ENCODE data around the gene YPEL5.
"Not testable (repeated sequence)": the region's sequence is repeated elsewhere in the genome, so short reads cannot be mapped to it uniquely, and the experiment has no call there.

Gene YPEL5

GRCh38 chr2:30139131-30139870 is 7.5 kb upstream of the YPEL5 start:
- no peaks in the 10 kb centered on the region for H3K4me1 ChIP-seq (ENCODE audit: insufficient read depth, low read length)
- H3K27me3 ChIP-seq (ENCODE audit: control insufficient read depth in 1 of 2, insufficient read depth in 2 of 2, low read length in 2 of 2), result no peaks in the 10 kb centered on the region
- no peak overlapping the region for H3K4me3 ChIP-seq (ENCODE audit: low read depth in 1 of 2, low read length in 2 of 2)
- no peaks in the 10 kb centered on the region for H3K36me3 ChIP-seq (ENCODE audit: insufficient read depth, low read length)
- H3K9me3 ChIP-seq (ENCODE audit: low read length), result no peaks in the 10 kb centered on the region
- H3K27ac ChIP-seq (ENCODE audit: low read depth, low read length), result no peak overlapping the region
- H3K9ac ChIP-seq (ENCODE audit: low read length), result no peak overlapping the region

- H3K36me3 ChIP-seq (ENCODE audit: insufficient read depth, low read length), result no peaks in the 10 kb centered on the region
- H3K9ac ChIP-seq (ENCODE audit: low read length), result no peak overlapping the region
- H3K9me3 ChIP-seq (ENCODE audit: low read length), result no peaks in the 10 kb centered on the region
- H3K27me3 ChIP-seq (ENCODE audit: control insufficient read depth in 1 of 2, insufficient read depth in 2 of 2, low read length in 2 of 2), result no peaks in the 10 kb centered on the region
- H3K4me1 ChIP-seq (ENCODE audit: insufficient read depth, low read length), result peaks cover 5% of the 10 kb centered on the region
- no peak overlapping the region for H3K4me3 ChIP-seq (ENCODE audit: low read depth in 1 of 2, low read length in 2 of 2)
- no peak overlapping the region for H3K27ac ChIP-seq (ENCODE audit: low read depth, low read length)
Measured at GRCh38 chr2:30141136-30141535, 5.7 kb upstream of the YPEL5 start.

- peaks cover 12% of the 10 kb centered on the region for H3K4me1 ChIP-seq (ENCODE audit: insufficient read depth, low read length)
- peaks cover 4% of the 10 kb centered on the region for H3K36me3 ChIP-seq (ENCODE audit: insufficient read depth, low read length)
- H3K27me3 ChIP-seq (ENCODE audit: control insufficient read depth in 1 of 2, insufficient read depth in 2 of 2, low read length in 2 of 2), result no peaks in the 10 kb centered on the region
- no peaks in the 10 kb centered on the region for H3K9me3 ChIP-seq (ENCODE audit: low read length)
- H3K27ac ChIP-seq (ENCODE audit: low read depth, low read length), result no peak overlapping the region
- no peak overlapping the region for H3K9ac ChIP-seq (ENCODE audit: low read length)
- no peak overlapping the region for H3K4me3 ChIP-seq (ENCODE audit: low read depth in 1 of 2, low read length in 2 of 2)
Measured at GRCh38 chr2:30144260-30144659, 2.5 kb upstream of the YPEL5 start.

DNA sequence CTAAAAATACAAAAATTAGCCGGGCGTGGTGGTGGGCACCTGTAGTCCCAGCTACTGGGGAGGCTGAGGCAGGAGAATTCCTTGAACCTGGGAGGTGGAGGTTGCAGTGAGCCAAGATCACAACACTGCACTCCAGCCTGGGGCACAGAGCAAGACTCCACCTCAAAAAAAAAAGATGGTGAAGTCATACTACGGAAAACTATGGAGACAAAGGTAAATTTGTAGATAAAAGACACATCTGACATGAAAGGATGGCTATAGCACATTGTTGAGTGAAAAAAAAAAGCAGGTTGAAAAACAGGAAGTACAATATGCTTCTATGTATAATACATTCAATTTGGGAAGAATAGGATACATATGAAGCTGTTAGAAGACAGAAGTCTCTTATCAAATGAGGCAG is 1.9 kb upstream of the YPEL5 start:
- not testable (repeated sequence) for H3K9me3 ChIP-seq (ENCODE audit: low read length); H3K27me3 ChIP-seq (ENCODE audit: control insufficient read depth in 1 of 2, insufficient read depth in 2 of 2, low read length in 2 of 2); H3K4me3 ChIP-seq (ENCODE audit: low read depth in 1 of 2, low read length in 2 of 2); H3K27ac ChIP-seq (ENCODE audit: low read depth, low read length); H3K9ac ChIP-seq (ENCODE audit: low read length); H3K36me3 ChIP-seq (ENCODE audit: insufficient read depth, low read length)
- H3K4me1 ChIP-seq (ENCODE audit: insufficient read depth, low read length), result peaks cover 19% of the 10 kb centered on the region

DNA sequence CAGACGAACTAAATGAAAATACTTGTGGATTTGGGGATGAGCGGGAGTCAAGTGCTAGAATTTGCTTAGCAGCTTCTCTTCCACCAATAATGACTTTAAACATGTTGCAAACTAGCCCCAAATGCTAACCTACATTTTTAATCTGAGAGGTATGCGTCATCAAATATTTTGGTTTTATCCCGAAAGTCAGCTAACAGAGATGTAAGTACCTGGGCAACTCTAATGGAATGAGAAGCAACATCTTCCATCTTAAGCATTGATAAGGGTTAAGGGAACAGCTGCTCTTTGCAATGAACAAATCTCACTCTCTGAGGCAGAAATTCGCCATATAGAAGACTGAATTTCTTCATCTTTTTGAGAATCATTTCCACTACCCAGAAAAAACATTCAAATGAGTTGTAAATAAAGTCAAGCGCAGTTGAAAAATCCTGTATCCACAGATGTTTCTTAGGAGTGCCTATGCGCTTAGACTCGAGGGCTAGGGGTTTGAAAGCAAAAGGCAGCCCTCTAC is 926 bp upstream of the YPEL5 start:
- peaks cover 22% of the 10 kb centered on the region for H3K4me1 ChIP-seq (ENCODE audit: insufficient read depth, low read length)
- peaks cover 4% of the 10 kb centered on the region for H3K36me3 ChIP-seq (ENCODE audit: insufficient read depth, low read length)
- no peaks in the 10 kb centered on the region for H3K9me3 ChIP-seq (ENCODE audit: low read length)
- no peaks in the 10 kb centered on the region for H3K27me3 ChIP-seq (ENCODE audit: control insufficient read depth in 1 of 2, insufficient read depth in 2 of 2, low read length in 2 of 2)
- peak overlapping the region; percentile 16 for H3K9ac ChIP-seq (ENCODE audit: low read length)
- peak overlapping the region; percentile 66 for H3K27ac ChIP-seq (ENCODE audit: low read depth, low read length)
- peak overlapping the region; percentile 31 to 59 for H3K4me3 ChIP-seq (ENCODE audit: low read depth in 1 of 2, low read length in 2 of 2)

DNA sequence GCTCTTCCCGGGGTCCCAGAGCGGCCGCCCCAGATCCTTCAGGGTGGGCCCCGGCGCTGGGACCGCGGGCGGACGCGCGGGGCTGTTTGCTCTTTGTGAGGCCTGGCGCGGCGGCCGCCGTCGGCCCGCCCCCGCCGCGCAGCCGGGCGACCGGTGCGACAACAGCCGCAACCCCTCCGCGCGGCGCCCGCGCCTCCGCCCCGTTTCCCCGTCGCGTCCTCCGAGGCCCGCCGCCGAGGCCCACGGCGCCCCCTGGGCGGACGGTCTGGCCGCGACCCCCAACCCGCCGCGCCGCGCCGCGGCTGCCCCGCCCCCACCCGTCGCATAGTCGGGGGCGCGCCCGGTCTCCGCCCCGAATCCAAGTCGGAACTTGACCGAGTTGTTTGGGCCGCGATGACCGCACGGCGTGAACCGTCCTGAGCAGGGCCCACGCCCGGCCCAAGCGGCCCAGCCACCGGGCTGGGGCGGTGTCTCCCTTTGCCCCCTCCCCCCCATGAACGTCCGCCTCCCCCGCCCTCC is 448 bp downstream of the YPEL5 start:
- Histone ChIP-seq H3K27me3 (ENCODE audit: control insufficient read depth in 1 of 2, insufficient read depth in 2 of 2, low read length in 2 of 2) (no peaks in the 10 kb centered on the region), H3K4me1 (ENCODE audit: insufficient read depth, low read length) (peaks cover 31% of the 10 kb centered on the region), H3K36me3 (ENCODE audit: insufficient read depth, low read length) (peaks cover 4% of the 10 kb centered on the region), H3K9me3 (ENCODE audit: low read length) (no peaks in the 10 kb centered on the region), H3K27ac (ENCODE audit: low read depth, low read length) (peak overlapping the region; percentile 96), H3K9ac (ENCODE audit: low read length) (no peak overlapping the region), H3K4me3 (ENCODE audit: low read depth in 1 of 2, low read length in 2 of 2) (peak overlapping the region; percentile 59 to 75)

DNA sequence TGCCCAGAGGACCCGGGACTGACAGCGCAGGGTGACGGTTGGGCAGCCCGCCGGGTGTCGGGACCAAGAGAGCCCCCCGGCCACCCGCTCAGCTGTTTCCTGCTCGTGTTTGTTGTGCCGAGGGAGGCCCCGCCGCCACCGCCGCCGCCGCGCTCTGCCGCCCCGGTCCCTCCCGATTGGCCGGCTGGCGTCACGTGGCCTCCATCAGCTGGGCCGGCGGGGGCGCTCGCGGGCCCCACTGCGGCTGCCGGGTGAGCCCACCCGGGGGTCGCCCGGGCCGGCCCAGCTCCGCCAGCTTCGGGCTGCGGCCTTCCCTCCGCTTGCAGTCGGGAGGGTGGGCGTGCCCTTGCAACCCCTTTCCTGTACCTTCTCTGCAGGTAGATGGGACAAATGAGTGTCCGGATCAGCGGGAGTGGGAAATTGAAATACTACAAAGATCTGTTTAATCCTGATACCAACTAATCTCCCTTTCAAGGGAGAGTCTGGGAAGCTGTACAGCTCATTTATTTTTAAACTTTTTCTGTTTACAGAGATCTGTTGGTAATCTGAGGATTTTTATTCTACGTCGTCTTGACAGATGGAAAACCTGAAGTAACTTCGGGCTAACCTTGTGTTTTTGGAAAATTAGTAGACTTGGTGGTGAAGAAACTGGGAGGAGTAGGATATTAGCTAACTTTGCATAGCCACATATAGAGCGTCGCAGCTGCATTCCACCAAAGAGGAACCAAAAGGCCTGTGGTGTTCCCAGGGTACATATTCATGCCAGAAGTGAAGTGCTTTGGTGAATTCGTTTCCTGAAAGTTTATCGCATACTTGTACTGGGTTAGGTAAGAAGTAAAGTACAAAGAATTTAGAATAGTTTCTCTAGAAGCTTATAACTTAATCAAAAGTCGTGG is 1.2 kb downstream of the YPEL5 start:
- peaks cover 31% of the 10 kb centered on the region for H3K4me1 ChIP-seq (ENCODE audit: insufficient read depth, low read length)

DNA sequence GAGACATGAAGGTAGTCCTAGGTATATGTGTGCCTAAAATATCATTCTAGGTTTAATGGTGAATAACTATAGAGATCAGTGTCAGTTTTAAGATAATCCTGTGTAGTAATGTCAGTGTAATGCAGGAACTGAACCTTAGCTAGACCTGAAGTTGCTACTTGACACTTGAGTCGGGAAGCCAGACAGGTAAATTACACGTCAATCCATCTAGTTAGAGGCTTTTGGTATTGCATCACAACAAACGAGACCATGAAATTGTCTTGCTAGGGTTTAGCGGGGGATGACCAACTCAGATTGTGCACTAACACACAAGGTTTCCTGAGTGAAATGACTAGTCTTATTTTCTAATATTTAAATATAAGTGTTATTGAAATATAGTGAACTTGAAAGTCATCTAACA is 2.0 kb downstream of the YPEL5 start:
- Histone ChIP-seq H3K4me1 (ENCODE audit: insufficient read depth, low read length) (peaks cover 37% of the 10 kb centered on the region), H3K27ac (ENCODE audit: low read depth, low read length) (no peak overlapping the region), H3K9me3 (ENCODE audit: low read length) (no peaks in the 10 kb centered on the region), H3K9ac (ENCODE audit: low read length) (no peak overlapping the region), H3K4me3 (ENCODE audit: low read depth in 1 of 2, low read length in 2 of 2) (no peak overlapping the region), H3K36me3 (ENCODE audit: insufficient read depth, low read length) (peaks cover 8% of the 10 kb centered on the region), H3K27me3 (ENCODE audit: control insufficient read depth in 1 of 2, insufficient read depth in 2 of 2, low read length in 2 of 2) (no peaks in the 10 kb centered on the region)

More for the DNA sequence above, 1.2 kb downstream of the YPEL5 start:
- H3K27me3 ChIP-seq (ENCODE audit: control insufficient read depth in 1 of 2, insufficient read depth in 2 of 2, low read length in 2 of 2), result no peaks in the 10 kb centered on the region
- peak overlapping the region; percentile 85 for H3K27ac ChIP-seq (ENCODE audit: low read depth, low read length)
- peaks cover 4% of the 10 kb centered on the region for H3K36me3 ChIP-seq (ENCODE audit: insufficient read depth, low read length)
- peak overlapping the region; percentile 44 for H3K9ac ChIP-seq (ENCODE audit: low read length)
- no peaks in the 10 kb centered on the region for H3K9me3 ChIP-seq (ENCODE audit: low read length)
- peak overlapping the region; percentile 59 to 66 for H3K4me3 ChIP-seq (ENCODE audit: low read depth in 1 of 2, low read length in 2 of 2)

GRCh38 chr2:30149513-30149912 is 2.7 kb downstream of the YPEL5 start:
- Histone ChIP-seq H3K27ac (ENCODE audit: low read depth, low read length) (no peak overlapping the region), H3K36me3 (ENCODE audit: insufficient read depth, low read length) (peaks cover 8% of the 10 kb centered on the region), H3K27me3 (ENCODE audit: control insufficient read depth in 1 of 2, insufficient read depth in 2 of 2, low read length in 2 of 2) (no peaks in the 10 kb centered on the region), H3K4me3 (ENCODE audit: low read depth in 1 of 2, low read length in 2 of 2) (no peak overlapping the region), H3K9me3 (ENCODE audit: low read length) (no peaks in the 10 kb centered on the region), H3K9ac (ENCODE audit: low read length) (no peak overlapping the region), H3K4me1 (ENCODE audit: insufficient read depth, low read length) (peaks cover 41% of the 10 kb centered on the region)

- Histone ChIP-seq H3K4me3 (ENCODE audit: low read depth in 1 of 2, low read length in 2 of 2) (no peak overlapping the region), H3K27me3 (ENCODE audit: control insufficient read depth in 1 of 2, insufficient read depth in 2 of 2, low read length in 2 of 2) (no peaks in the 10 kb centered on the region), H3K36me3 (ENCODE audit: insufficient read depth, low read length) (peaks cover 8% of the 10 kb centered on the region), H3K9ac (ENCODE audit: low read length) (no peak overlapping the region), H3K9me3 (ENCODE audit: low read length) (no peaks in the 10 kb centered on the region), H3K4me1 (ENCODE audit: insufficient read depth, low read length) (peaks cover 41% of the 10 kb centered on the region), H3K27ac (ENCODE audit: low read depth, low read length) (no peak overlapping the region)
Measured at GRCh38 chr2:30149976-30150375, 3.2 kb downstream of the YPEL5 start.

GRCh38 chr2:30150786-30151185 is 4.0 kb downstream of the YPEL5 start:
- H3K9ac ChIP-seq (ENCODE audit: low read length), result no peak overlapping the region
- peaks cover 8% of the 10 kb centered on the region for H3K36me3 ChIP-seq (ENCODE audit: insufficient read depth, low read length)
- H3K27me3 ChIP-seq (ENCODE audit: control insufficient read depth in 1 of 2, insufficient read depth in 2 of 2, low read length in 2 of 2), result no peaks in the 10 kb centered on the region
- H3K27ac ChIP-seq (ENCODE audit: low read depth, low read length), result no peak overlapping the region
- no peaks in the 10 kb centered on the region for H3K9me3 ChIP-seq (ENCODE audit: low read length)
- H3K4me3 ChIP-seq (ENCODE audit: low read depth in 1 of 2, low read length in 2 of 2), result no peak overlapping the region
- H3K4me1 ChIP-seq (ENCODE audit: insufficient read depth, low read length), result peaks cover 40% of the 10 kb centered on the region
